CD4-positive, alpha-beta T cell treated with Interleukin-15 for 1 hour (primary cell): ENCODE data around the gene SPAG5.

ENCODE experiments used
- DNase-seq: peaks from one replicate; pipeline ENCODE4 v3.0.0-alpha.2; 2020

SPAG5 gene

GRCh38 chr17:28538296-28538895, 60.4 kb downstream of the SPAG5 start:
- DNase-seq, result no peak

GRCh38 chr17:28537219-28537610, 61.6 kb downstream of the SPAG5 start:
- DNase-seq, result no peak

GRCh38 chr17:28536532-28537218, 62.1 kb downstream of the SPAG5 start:
- no peak for DNase-seq

GRCh38 chr17:28534740-28535375, 64.0 kb downstream of the SPAG5 start:
- no peak for DNase-seq

- DNase-seq, result no peak
Observed at GRCh38 chr17:28533091-28533807, 65.6 kb downstream of the SPAG5 start.

- DNase-seq, result no peak
Observed at GRCh38 chr17:28532050-28532960, 66.5 kb downstream of the SPAG5 start.

- DNase-seq, result no peak
Observed at GRCh38 chr17:28530926-28531325, 67.9 kb downstream of the SPAG5 start.

GRCh38 chr17:28530250-28530649, 68.6 kb downstream of the SPAG5 start:
- DNase-seq, result no peak

GRCh38 chr17:28529013-28529400, 69.8 kb downstream of the SPAG5 start:
- DNase-seq, result no peak

GRCh38 chr17:28528327-28529012, 70.4 kb downstream of the SPAG5 start:
- DNase-seq, result no peak

- DNase-seq, result no peak
Observed at GRCh38 chr17:28527859-28528258, 71.0 kb downstream of the SPAG5 start.
